Measurements from ENCODE around the gene UBE2G1.
A peak's percentile ranks its signal among the peaks of the same experiment; 100 is the strongest.

The UBE2G1 gene

DNA sequence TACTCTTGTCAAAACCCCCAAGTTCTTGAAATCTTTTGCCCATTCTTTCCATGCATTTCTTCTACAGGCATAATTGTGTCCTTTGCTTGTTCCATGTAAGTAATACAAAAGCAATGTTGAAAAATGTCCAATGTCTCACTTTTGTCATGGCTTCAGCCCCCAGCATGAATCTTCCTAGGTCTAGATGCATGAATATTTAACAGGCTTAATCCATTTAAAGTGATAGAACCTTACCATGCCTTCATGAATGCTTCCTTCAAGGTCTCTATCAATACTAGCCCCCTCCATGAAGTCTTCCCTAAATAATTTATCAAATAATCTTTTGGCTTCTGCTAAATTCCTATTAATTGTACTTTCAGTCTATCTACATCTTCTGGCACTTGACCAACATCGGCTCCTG lies 56.6 kb downstream of the UBE2G1 start:
- DNase-seq (ENCODE audit: insufficient read length, low spot score) = no peak
- FAIRE-seq = no peak

DNA sequence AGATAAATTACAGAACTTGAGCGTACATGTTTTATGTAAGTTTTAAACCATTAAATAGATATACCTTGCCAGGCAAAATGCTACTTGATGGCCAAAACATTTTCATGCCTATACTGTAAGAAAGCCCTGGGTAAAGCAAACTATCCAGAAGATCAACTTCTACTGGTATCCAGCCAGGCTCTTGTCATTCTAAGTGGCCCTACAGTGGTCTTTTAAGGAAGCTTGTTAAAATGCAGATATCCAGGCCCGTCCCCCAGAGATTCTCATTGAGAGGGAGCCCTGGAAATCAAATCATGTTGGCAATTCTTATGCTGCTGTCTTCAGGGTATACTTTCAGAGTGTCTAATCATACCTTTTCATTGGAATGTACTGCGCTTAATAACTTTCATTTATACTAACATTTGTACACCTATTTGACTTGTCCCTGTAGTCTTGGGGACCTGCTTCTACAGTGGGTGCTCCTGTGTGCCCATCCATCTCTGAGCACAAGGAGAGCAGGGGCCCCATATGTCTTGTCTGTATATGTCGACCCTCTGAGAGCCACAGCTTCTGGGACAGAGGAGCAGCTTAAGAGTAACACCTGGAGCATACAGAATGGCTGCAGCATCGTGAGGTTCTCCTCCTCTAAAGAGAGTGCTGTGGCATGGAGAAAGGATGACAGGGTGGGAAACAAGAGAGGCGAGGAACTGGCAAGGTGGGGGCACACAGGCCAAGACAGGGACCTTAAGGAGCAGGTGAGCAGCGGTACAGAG lies 59.1 kb downstream of the UBE2G1 start:
- no peak for FAIRE-seq
- DNase-seq (ENCODE audit: insufficient read length, low spot score) = no peak

DNA sequence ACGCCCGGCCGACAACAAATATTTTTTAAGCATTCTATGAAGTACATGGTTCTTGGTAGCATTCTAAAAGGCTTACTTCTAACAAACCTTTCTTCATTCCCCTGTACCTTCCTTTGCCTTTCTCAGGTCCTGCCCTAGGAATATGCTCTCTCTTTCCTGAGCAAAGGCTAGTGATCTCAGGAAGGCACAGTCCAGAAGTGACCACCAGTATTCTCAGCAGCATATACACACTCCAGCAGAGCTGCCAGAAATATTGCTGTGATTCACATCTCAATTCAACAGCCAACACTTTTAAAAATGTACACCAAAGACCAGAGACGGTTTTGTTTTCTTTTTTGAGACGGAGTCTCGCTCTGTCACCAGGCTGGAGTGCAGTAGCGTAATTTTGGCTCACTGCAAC lies 61.3 kb downstream of the UBE2G1 start:
- no peak for DNase-seq (ENCODE audit: insufficient read length, low spot score)
- no peak for FAIRE-seq

DNA sequence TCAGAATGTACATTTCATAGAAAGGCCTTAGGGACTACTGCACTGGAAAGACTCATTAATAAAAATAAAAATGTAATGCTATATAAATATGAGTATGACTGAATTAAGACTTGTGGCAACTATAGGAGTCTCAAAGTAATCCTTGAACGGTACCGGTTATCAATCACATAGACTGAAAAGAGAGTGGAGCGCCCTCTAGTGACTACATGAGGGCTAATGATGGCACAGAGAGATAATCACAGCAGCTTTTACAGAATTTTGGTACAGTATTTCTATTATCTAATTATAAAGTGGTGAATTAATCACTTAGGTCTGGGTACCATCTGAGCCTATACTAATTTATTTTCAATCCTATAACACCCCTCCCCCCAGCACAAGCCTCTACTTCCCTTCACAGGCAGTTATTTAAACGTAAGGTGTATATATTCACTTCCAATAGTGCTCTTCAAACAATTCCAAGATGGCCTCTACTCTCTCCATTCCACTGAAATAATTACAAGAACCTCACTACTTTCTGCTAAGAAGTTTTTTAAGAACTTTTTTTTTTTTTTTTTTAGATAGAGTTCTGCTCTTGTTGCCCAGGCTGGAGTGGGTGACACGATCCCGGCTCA lies 62.0 kb downstream of the UBE2G1 start:
- DNase-seq (ENCODE audit: insufficient read length, low spot score) (peak; percentile 67), FAIRE-seq (no peak)

DNA sequence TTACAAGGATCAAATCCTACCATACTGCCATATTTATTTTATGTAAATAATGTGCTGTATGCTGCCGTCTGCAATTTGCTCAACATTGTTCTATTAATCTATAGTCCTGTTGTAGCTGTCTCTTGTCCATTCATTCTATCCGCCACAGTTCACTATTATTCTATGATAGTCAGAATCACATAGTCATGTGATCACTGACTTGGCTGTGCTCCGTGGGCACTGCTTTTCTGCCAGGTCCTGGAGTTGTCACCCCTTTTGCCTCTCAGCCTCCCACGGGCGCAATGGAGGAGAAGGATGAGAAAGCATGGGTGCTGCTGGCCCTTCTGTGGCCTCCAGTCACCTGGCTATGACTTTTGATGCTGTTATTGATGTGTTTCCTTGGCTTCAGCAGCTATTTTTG lies 65.4 kb downstream of the UBE2G1 start:
- FAIRE-seq = peak; percentile 20
- no peak for DNase-seq (ENCODE audit: insufficient read length, low spot score)

DNA sequence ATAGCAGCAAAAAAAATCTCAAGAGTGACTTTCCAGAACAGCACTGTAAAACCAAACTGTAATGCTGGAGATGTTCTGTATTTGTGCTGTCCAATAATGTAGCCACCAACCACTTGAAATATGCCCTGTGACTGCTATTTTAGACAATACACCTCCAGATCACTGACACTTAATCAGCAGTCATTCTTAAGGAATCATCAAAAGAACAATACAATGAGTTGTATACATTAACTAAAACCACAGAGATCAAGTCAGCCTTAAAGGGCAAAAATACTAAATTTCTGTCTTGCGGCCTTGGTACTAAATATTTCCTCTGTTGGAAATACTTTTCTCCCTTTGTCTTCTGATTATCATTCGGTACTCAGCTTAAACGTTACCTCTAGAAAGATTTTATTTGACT lies 69.1 kb downstream of the UBE2G1 start:
- FAIRE-seq = no peak

DNA sequence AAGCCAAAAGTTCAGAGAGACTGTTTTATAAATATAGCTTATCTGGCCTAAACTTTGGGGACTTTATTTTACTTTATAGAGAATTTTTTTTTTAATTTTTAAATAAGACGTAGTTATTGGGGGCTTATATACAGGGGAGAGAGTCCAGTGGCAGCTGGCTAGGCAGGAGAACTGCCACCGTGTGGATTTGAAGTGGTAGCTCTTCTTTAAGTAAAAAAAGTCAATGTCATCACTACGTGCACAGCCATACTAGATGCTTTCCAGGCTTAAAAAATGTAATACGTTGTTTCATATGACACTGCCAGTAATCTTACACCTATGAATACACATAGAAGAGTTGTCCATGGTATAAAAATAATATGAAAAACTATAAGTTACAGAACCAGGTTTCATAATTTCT lies 70.8 kb downstream of the UBE2G1 start:
- DNase-seq (ENCODE audit: insufficient read length, low spot score) (no peak), FAIRE-seq (no peak)

More for the DNA sequence above, 69.1 kb downstream of the UBE2G1 start:
- DNase-seq (ENCODE audit: insufficient read length, low spot score) = no peak

DNA sequence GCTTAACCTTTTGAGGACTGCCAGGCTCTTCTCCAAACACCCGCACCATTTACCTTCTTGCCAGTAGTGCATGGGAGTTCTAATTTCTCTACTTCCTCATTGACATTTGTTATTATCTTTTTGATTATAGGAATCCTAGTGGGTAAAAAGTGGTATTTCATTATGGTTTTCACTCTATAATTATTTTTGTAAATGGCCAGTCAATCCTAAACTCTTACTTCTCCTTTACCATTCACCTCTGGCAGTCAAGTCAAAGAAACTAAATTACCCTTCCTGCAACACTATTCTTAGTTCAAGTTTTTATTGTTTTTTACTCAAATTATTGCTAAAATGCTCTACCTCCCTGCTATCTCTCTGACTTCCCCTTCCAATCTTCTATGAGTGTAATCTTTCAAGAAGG lies 72.9 kb downstream of the UBE2G1 start:
- DNase-seq (ENCODE audit: insufficient read length, low spot score) (no peak), FAIRE-seq (no peak)

DNA sequence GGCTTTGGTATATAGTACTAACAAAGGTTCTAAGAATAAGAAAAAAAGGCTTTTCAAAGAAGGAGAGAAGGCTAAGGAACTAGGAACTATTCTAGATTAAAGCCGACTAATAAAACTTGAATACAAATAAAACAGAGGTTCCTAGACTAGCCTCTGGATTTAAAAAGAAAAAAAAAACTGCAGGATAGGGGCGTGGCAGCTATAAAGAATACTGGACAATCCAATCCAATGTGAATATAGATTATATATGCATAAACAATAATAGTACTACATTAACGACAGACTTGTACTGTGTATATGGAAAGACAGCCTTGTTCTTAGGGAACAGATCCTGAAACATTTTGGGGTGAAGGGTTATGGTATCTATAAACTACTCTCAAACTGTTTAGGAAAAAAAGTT lies 78.8 kb downstream of the UBE2G1 start:
- FAIRE-seq (no peak), DNase-seq (ENCODE audit: insufficient read length, low spot score) (no peak)

DNA sequence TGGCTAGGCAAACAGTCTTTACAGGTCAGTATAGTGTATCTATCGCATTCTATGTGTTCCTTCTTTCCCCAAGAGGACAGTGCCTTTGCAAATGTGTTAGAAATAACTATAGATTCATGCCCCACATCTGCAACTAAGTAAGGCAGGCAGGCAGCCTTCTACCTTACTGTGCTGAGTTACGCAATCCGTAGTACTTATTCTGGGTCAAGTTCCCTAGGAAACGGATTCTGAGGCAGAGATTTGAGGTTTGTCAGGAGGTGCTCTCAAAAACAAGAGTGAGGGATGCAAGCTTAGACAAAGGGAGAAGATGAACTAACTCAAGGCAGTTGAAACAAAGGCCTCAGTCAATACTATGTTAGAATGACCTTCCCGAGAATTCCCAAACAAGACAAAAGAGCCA lies 90.0 kb downstream of the UBE2G1 start:
- FAIRE-seq (no peak), DNase-seq (ENCODE audit: insufficient read length, low spot score) (no peak)

DNA sequence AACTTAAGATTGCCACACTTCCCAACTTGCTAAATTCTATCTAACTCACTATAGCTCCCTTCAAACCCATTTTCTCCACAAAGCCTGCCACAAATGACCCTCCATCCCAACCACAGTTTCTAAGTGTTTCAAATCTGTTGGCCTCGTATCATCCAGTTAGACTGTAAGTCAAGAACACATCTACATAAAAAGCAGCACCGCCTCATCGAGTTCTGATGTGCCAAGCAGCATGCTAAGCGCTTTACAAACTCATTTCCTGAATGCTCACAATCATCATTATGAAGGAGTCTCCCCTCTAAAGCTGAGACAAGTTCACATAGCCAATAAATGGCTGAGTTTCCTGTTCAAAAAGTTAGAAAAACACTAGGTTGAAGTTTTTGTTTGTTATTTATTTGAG lies 93.5 kb downstream of the UBE2G1 start:
- DNase-seq (ENCODE audit: insufficient read length, low spot score) (no peak), FAIRE-seq (no peak)

DNA sequence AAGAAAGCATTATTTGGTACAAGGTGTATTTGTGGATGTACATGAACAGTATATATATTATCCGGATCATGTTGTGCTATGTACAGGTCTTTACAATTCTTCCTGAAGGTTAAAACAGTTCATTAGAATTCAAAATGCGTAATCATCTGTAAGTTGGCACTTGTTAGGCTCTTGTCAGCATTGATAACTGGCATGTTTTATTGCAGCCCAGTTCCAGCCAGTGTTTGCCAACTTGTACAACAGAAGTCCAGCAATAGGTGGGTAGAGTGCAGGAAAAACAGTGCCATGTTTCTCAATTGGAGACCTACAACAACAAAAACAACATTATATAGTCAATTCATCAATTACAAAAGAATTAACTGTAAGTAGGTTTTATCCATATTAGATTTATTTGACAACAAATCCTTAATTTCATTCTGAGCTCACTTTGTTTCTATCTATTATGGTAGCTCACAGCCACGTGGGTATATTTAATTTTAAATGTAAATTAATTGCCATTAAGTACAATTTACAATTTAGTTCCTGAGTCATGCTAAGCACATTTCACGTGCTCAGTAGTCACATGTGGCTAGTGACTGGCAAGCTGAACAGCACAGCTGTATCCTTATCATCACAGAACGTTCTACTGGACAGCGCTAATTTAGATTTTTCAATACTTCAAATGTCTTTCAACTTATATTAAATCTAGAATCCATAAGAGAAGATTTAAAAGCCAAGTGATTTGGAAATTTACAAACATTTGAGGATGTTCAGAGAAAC lies 94.1 kb downstream of the UBE2G1 start:
- no peak for FAIRE-seq
- no peak for DNase-seq (ENCODE audit: insufficient read length, low spot score)

DNA sequence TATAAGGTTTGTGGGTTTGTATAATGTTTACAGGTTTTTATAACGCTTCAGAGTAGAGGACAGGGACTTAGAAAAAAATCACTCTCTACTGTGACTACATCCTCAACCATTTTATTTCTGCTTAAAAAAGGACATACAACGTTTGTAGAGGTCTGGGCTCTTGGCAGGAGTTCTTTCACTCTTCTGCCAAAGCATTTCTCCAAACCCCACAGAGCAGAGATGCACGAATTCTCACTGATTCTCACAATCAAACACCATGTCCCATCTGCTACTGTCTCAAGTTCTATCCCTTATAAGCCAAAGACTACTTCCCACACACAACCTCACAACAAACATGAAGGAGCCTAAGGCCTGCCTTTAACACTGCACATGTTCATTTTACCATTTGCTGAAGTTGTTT lies 95.7 kb downstream of the UBE2G1 start:
- FAIRE-seq = no peak
- no peak for DNase-seq (ENCODE audit: insufficient read length, low spot score)

DNA sequence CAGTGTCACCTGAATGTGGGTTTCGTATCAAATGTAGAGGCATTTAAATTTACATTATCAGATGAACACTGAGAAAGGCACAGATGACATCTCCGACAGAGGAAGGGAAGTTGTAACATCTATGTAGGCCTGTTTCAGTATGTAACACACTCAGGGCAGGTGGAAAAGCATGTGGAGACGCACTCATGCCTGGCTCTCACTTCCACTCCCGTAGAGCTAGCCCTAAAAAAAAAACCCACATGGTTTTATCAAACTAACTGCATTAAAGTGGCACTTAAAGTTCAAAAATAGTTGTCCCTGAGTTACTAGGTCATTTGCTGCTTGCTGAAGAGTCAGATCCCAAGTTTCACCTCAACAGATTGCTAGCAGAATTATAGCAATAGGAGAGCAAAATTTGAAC lies 96.6 kb downstream of the UBE2G1 start:
- no peak for FAIRE-seq
- DNase-seq (ENCODE audit: insufficient read length, low spot score) = no peak

DNA sequence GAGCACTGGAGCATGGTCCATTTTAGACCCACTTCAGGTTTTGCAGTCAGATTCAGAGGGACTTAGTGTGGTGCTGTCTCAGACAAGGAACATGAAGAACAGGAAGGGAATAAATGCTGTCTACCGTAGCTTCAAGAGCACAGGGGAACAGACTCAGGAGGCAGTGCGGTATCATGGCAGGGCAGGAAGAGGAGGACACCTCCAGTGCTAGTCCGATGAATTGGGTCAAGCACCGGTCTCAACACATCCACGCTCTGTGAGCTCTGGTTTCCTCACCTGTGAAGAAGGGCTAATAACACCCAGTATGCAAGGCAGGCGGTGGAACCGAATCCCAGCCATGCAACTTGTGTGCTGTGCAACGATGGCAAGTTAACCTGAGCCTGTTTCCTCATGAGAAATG lies 99.1 kb downstream of the UBE2G1 start:
- no peak for DNase-seq (ENCODE audit: insufficient read length, low spot score)
- FAIRE-seq = no peak

DNA sequence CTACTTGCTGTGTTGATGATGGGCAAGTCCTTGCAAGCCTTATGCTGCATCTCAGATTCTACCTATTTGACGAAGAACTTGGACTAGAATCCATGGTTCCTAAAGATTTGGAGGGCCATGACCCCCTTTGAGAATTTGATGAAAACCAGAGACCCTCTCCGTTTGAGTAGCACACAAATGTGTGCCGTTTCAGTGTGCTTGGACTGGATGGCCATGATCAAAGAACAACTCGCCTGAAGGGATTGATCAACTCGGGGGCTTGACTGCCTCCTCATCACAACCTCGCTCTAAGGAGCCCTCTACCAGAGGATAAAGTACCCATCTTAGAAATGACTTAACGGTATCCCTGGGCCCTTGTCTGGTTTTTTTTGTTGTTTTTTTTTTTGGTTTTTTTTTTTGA lies 99.9 kb downstream of the UBE2G1 start:
- DNase-seq (ENCODE audit: insufficient read length, low spot score) (no peak), FAIRE-seq (no peak)

DNA sequence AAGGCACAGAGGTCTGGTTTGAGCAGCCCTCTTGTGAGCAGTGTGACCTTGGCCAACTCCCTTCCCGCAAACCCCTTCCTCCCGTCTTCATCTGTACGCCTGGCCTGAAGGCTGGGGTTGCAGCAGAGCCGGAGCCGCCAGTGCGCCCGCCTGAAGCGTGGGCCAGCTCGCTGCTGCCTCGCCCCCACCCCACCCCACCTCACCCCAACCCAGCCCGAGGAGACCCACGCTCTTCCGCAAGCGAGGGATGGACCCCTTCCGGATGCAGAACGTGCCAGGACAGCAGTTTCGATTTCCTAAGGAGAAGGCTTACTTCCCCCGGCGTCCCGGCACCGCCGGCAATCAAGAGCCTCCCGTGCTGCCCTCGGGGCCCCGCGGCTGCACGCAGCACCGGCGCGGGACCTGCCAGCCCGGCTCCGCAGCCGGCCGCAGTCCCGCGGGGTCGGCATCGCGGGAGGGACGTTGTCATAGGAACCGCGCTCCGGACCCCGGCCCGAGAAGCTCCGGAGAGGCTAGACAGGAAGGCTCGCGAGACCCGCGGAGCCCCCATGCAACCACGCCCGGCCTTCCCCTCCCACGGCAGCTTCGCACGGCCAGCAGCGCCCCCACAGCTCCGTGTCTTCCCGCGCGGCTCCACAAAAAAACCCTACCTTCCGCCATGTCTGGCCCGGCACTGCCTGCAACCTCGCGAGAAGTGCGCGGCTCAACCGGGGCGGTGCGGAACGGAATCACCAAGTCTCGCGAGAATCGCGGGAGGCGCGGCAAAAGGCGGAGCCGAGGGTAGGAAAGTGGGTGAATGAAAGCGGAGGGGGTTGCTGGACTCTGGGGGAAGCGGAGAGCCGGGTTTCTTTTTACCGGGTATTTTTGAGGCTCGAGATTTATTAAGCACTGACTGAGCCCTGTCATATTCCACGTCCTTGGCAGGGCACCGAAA lies 102.9 kb downstream of the UBE2G1 start, which contains the start of gene ANKFY1:
Gene ANKFY1, minus strand, starts transcription at position 698 of the 934 bp plus-strand sequence. Its CDS starts 38 bp downstream, at position 660.
- FAIRE-seq (peak; percentile 91), DNase-seq (ENCODE audit: insufficient read length, low spot score) (peak; percentile 99)

DNA sequence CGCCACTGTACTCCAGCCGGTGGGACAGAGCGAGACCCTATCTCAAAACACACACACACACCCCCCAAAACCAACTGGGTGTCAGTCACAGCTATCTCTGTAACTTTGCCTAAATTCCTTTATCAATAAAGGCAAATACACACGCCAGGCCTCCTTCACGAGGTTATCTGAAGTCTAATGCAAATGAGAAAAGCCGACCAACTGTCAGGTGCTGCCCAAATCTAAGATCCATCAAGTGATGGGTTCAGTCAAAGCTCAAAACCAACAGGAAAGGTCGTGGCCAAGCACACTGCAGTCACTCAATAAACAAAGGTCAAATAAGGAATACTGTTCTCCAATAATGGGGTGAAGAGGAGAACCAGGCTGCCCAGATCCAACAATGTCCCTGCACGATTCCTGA lies 103.8 kb downstream of the UBE2G1 start:
- no peak for FAIRE-seq
- DNase-seq (ENCODE audit: insufficient read length, low spot score) = no peak

DNA sequence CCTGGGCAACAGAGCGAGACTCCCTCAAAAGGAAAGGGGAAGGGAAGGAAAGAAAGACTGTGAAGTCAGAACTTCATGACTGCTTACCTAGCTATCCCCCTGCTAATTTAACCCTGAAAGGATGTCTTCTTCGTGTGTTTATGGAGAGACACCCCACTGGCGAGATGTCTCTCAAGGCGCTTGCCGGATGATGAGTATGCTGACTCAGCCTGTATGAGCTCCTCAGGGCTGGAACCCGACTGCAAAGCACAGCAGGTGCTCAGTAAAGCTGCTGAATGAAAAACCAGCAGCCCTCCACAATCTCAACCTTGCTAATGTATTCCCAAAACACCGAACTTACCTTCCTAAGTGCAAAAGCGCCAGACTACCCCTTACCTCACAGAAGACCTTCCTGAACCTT lies 105.0 kb downstream of the UBE2G1 start:
- DNase-seq (ENCODE audit: insufficient read length, low spot score) (no peak), FAIRE-seq (no peak)

DNA sequence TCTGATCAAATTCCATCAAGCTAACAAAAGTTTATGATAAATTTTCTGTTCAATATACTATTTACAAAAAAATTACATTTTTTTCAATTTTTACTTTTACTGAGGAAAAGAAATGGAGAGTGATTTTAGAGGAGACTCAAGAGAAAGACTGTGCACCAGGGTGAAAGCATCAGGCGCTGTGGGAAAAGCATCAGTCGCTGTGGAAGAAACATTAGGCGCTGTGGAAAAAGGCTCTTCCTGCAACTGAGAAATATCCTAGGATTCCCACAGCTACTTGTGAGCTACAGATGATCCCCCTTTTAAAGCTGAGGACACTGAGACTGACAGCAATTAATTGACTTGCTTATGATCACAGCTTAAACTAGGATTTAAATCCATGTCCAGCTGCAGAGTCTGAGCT lies 107.6 kb downstream of the UBE2G1 start:
- DNase-seq (ENCODE audit: insufficient read length, low spot score) (no peak), FAIRE-seq (no peak)

DNA sequence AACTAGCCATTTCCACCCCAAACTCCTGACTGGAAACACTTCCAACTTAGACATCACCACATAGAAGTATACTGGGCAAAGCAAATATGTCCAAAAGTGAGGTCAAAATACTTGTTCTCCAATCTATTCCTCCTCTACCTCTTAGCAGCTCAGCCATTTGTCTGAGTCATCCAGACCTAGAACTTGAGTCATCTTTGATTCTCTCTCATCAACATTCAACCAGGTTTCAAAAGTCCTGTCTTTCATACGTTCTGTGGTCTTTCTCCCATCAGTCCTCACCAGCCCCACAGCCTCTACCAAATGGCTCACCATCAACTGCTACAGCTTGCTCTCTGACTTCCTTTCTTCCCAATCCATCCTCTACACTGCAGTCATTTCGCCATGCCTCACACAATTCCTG lies 109.5 kb downstream of the UBE2G1 start:
- DNase-seq (ENCODE audit: insufficient read length, low spot score) = no peak
- FAIRE-seq = no peak
